HG02981 (cell line): Measurements from ENCODE around the gene ZCCHC4.

Experiments
- ATAC-seq: cut with Tn5 transposase; IDR thresholded peaks from one replicate; pipeline ENCODE4 v1.9.1; 2021; ENCODE audit warnings: mild to moderate bottlenecking, moderate library complexity; ENCODE audit not compliant: unreplicated experiment

ZCCHC4 gene, protein sequence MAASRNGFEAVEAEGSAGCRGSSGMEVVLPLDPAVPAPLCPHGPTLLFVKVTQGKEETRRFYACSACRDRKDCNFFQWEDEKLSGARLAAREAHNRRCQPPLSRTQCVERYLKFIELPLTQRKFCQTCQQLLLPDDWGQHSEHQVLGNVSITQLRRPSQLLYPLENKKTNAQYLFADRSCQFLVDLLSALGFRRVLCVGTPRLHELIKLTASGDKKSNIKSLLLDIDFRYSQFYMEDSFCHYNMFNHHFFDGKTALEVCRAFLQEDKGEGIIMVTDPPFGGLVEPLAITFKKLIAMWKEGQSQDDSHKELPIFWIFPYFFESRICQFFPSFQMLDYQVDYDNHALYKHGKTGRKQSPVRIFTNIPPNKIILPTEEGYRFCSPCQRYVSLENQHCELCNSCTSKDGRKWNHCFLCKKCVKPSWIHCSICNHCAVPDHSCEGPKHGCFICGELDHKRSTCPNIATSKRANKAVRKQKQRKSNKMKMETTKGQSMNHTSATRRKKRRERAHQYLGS

DNA sequence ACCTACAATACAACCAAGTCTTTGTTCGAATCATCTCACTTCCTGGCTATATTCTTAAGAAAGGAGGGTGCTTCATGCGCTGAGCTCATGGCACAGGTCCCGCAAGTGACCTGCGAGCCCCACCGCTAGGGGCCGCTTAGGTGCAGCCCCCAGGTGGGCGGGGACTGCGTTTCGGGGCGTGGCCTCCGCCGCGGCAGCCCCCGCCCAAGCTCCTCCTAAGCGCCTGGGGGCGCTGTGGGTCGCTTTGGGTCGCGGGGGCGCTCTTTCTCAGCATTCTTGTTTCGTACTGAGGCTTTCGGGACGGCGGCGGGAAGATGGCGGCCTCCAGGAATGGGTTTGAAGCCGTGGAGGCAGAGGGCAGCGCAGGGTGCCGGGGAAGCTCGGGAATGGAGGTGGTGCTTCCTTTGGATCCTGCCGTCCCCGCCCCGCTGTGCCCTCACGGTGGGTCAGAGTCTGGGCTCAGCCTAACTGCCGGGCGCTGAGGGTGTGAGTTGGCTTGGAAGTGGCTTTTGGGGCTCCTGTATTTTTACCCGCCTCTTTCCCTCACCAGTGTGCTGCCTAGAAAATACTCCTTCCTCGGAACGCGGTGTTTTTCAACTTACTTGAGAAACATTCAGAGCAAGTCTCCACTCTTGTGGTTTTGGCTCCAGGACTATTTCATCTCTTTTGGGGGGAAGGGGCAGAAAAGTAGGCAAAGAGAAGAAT is at the start of gene ZCCHC4:
ZCCHC4 (plus strand) TSS at position 279 of the 705 bp plus-strand sequence; CDS start at position 315, 36 bp downstream.
- peak; percentile 86 for ATAC-seq

DNA sequence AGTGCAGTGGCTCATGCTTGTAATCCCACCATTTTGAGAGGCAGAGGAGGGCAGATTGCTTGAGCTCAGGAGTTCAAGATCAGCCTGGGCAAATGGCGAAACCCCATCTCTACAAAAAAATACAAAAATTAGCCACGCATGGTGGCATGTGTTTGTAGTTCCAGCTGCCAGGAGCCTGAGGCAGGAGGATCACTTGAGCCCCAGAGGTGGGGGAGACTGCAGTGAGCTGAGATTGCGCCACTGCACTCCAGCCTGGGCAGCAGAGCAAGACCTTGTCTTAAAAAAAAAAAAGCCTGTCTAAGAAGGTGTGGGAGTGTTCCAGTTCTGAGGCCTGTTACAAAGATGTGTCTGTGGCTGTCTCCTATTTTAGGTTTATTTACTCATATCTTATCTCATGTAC is 40.7 kb upstream of the ZCCHC4 start:
- ATAC-seq: no peak

DNA sequence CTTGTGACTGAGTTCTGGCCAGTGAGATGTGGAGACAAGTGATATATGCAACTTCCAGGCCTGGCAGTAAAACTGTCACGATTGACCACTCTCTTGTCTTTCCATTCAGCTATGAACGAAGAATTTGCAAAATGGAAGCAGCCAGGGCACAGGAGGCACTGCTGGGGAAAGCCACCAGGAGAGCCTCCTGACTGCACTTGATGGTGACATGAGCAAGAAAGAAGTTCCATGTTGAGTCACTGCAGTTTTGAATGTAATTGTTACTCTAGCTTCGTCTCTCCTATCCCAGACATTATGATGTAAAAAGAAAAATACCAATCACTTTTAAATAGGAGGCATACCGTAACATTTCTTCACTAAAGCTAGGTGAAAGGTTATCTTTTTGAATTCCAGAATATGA is 32.4 kb upstream of the ZCCHC4 start:
- no peak for ATAC-seq

DNA sequence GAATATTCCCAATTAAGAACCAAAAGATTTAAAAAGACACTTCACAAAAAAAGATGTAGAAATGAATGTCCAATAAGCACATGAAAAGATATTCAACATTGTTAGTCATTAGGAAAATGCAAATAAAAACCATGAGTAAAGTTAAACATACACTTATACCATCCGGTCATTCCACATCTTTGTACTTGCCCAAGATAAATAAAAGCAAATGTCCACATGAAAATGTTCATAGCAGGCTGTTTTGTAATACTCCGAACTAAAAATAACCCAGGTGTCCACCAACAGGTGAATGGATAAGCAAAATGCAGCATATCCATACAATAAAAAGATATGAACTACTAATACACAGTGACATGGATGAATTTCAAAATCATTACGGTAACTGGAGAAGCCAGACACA is 28.6 kb upstream of the ZCCHC4 start:
- ATAC-seq: no peak

DNA sequence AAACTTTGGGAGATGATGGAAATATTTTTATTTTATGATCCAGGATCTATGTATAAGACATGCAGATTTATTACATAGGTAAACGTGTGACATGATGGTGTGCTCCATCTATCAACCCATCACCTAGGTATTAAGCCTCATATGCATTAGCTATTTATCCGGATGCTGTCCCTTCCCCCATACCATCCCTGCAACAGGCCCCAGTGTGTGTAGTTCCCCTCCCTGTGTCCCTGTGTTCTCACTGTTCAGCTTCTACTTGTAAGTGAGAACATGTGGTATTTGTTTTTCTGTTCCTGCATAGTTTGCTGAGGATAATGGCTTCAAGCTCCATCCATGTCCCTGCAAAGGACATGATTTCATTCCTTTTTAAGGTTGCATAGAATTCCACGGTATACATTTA is 28.1 kb upstream of the ZCCHC4 start:
- no peak for ATAC-seq

DNA sequence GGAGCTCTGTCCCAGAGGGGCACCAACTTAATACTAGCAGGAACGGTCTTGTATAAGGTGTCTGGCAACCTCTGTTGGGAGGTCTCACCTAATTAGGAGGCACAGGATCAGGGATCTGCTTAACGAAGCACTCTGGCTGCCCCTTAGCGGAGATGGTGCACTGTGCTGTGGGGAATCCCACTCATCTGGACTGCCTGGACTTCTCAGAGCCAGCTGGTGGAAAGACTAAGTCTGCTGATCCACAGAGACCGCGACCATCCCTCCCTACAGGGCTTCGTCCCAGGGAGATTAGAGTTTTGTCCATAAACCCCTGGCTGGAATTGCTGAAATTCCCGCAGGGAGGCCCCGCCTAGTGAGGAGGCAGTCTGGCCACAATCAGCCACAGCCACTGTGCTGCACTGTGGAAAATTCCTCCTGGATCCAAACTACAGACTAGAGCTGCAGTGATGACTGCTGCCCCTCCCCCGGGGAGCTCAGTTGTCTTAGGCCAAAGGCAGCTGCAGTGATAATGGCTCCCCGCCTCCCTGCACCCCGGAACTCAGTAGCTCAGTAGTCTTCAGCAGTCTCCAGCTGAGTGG is 22.0 kb upstream of the ZCCHC4 start:
- ATAC-seq: no peak

DNA sequence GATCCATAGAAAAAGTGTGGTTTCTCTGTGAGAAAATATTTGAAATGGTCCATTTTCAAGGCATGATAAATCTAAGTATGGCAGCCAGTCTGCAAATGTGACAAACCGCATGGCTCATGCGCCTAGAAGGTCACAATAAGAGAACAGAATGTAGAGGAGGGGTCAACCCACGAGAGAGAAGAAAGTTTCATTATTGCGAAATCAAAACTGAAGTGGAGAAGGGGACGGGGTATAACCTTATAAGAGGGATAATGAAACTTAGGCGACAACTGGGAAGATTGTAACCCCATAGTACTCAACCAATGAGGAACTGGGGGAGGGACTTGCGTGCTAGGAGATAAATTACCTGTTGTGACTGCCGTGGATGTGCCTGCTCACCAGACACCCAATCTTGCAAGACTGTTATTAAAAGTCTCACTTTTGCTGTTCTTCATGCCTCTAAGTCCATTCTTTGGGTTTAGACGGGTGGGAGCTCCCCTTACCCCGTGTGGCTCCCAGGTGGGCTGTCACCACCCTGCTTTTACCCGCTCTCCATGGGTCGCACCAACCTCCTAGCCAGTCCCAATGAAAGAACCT is 21.3 kb upstream of the ZCCHC4 start:
- ATAC-seq: no peak

DNA sequence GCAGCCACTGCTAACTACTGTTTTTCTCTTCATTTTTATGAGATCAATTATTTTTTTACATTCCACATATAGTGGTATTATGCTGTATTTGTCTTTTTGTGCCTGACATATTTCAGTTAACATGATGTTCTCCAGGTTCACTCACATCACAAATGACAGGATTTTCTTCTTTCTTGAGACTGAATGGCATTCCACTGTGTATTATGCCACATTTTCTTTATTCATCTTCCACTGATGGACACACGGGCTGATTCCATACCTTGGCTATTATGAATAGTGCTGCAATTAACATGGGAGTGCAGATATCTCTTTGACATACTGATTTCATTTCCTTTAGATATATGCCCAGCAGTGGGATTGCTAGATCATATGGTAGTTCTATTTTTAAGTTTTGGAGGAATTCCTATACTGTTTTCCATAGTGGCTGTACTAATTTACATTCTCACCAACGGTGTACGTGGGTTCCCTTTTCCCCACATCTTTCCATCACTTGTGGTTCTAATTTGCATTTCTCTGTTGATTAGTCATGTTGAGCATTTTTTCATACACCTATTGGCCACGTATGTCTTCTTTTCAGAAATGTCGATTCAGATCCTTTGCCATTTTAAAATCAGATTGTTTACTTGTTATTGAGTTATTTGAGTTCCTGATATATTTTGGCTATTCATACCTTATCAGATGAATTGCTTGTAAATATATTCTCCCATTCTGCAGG is 14.9 kb upstream of the ZCCHC4 start:
- ATAC-seq: no peak

DNA sequence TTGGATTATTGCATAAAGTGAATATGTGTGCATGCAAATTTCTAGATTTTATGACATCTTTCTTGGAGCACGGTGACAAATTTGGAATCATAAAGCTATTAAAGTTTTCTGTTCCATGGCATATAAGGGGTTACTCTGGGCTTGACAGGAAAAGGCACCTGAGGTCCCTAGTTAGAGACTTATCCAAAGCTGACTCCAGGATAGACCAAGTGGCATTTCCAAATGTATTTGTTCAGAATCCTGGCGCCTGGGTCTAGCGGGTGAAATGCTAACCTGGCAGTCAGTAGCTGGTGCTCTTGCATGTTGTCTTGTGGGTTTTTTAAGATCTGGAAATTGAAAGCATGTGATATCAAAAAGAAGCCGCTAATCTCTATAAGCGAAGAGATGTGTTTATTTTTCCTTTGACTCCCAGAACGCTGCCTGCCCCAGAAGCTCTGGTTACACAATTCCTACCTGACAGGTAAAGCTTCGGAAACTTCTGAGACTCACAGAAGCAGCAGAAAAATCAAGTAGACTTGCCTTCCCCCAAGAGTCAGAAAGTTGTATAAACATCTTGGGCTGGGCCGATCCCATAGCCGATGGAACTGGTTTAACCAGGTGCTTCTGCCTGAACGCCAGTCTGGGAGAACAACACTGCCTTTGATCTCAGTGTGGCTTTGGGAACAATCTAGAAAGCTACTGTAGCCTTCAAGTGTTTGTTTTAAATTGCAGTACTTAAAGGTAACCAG is 12.9 kb upstream of the ZCCHC4 start:
- no peak for ATAC-seq

DNA sequence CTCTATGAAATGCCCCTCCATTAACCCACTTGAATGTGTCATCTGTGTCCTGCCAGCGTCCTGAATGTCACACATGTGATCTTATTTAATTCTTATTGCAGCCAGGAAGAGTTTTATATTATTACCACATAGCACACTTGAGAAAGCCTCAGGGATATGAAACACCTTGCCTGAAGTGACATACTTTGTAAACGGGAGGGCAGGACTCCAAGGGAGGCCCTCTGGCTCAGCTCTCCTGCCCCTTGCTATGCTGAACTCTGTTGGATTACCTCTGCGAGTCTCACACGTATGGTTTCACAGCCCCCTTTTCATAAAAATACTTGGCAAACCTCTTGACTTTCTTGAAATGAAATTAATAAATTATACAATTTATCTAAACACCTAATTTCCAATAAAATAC is 11.1 kb upstream of the ZCCHC4 start:
- no peak for ATAC-seq

DNA sequence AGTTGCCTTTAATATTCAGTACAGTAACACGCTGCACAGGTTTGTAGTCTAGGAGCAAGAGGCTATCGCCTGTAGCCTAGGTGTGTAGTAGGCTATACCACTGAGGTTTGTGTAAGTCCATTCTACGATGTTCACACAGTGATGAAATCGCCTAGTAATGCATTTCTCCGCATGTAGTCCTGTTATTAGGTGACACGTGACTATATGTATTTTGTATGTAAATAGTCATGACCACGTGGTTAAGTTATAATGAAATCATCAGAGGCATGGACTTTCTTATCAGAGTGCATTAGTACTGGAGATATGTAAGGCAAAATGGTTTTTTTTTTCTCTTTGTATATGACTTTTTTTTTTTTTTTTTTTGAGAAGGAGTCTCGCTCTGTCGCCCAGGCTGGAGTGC is 9.9 kb upstream of the ZCCHC4 start:
- ATAC-seq: no peak

DNA sequence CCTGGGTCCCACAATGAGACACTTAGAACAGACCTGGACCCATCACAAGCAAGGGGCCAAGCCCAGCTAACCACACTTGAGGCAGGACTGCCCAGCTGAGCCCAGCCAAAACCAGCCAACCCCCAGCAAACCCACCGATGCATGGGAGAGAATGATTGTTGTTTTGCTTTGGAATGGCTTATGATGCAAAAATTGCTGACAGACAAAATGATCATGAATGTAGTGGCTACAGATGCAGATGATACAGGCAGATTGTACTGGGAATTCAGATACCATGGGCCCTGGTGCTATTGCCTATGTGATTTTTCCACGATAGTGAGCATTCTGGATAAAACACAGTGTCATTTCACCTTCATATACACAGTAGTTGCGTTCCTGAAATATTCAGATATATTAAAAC is 9.0 kb upstream of the ZCCHC4 start:
- no peak for ATAC-seq

DNA sequence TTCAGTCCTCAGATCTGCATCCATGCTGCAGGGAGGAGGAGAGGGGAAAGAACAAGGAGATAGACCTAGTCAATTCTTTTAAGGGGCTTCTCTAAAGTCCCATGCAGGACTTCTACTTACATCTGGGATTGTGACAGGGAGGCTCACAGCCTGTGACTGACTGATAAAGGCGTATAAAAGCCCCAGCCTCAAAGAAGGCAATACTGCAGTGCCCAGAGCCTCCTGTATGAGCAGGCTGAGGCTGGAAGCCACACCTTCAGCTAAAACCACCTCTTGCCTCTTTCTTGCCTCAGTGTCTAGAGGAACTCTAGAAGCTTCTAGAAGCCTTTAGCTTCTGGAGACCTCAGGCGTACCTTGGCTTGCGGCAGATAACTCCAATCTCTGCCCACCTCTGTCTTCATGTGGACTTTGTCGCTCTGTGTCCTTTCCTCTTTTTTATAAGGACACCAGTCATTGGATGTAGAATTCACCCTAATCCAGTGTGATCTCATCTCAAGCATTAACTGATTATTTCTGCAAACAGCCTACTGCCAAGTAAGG is 6.0 kb upstream of the ZCCHC4 start:
- ATAC-seq: no peak

DNA sequence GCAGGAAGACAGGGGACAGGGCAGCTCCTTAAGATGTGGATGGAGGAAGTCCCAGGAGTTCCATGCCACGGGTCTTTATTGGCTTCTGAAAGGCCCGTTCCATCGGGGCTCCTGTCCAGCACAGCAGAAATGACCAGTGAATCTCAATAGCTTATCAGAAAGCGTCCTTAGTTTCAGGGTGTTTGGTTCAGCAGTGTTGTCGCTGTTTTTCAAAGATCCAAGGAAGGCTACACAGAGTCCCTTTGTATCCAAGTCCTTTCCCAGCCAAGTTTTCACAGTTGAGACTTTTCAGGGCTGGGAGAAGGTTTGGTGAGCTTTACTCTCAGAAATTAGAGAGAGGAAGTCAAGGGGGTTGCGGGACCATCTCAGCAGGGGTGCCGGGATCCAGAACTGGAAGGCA is 5.0 kb upstream of the ZCCHC4 start:
- ATAC-seq: no peak

DNA sequence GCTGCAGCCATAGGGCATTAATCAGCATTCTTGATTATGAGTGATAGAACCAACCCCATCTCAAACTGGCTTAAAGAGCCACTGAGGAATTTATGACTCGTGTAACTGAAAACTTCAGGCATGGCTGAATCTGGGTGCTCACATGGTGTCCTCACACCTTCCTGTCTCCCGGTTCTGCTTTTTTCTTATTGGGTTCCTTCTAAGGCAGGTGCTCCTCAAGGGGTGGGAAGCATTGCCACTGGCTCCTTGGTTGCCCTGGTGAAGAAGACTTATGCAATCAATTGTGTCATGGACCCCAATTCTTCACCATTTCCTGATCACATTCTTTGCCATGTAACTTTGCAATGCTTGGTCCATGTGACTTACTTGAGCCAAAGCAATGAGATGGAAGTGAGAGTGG is 4.3 kb upstream of the ZCCHC4 start:
- ATAC-seq: no peak

DNA sequence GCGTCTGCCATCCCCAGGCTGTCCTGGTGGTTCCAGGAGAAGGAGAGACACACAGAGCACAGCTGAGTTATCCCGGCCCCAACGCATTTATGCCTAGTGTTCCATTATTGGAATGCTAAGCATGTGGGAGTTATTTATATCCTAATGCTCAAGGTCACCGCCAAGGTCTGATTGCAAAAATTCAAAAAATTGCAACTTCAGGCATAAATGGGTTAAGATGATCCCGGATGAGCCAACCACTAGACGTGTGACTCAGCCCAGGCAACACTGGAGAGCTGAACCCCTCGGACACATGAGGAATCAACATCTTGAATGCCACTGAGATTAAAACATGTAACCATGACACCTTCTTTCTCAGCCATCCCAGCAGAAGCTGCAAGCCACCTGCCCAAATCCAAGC is 3.8 kb upstream of the ZCCHC4 start:
- ATAC-seq: no peak

DNA sequence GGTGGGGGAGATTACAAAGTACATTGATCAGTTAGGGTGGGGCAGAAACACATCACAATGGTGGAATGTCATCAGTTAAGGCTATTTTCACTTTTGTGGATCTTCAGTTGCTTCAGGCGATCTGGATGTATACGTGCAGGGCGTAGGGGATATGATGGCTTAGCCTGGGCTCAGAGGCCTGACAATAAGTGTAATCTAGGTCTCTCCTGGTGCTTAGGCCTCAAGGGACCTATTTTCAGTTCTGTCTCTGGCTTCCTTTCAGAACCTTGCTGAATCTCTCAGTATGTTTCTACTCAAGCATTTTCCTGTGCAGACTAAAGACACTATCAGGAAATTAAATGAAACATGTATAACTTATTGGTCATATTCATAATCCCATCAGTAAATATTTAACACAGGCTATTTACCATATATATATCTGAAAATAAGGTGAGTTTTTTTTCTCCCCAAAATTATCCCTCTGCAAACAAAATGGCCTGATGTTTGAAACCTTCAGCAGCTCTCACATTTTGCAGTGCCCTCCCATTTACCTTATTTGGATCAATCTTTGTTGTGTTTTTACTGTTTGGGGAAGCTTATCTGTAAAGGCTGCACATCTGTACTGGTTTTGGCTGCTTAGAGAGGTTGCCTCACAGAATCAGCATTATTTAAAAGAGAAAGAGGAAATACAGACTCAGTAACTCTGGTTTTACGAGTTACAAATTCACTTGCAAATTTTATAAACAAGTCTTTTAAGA is 2.3 kb upstream of the ZCCHC4 start:
- peak; percentile 42 for ATAC-seq

DNA sequence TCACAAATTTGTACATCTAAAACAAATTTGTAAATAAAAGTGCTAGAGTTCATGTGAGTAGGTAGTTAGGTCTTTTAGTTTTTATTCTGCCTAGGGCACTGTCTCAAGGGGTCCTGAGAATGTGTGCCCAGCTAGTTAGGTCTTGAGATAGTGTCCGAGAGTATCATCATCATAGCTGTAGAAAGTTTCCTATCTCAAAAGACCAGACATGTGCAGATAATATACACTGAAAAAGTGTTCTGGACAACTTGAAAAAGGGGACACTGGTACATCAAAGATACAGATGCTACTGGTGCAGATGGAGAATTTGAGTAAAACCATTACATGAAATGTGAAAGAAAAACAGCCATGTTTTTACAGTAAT is 1.8 kb upstream of the ZCCHC4 start:
- ATAC-seq: peak; percentile 16

DNA sequence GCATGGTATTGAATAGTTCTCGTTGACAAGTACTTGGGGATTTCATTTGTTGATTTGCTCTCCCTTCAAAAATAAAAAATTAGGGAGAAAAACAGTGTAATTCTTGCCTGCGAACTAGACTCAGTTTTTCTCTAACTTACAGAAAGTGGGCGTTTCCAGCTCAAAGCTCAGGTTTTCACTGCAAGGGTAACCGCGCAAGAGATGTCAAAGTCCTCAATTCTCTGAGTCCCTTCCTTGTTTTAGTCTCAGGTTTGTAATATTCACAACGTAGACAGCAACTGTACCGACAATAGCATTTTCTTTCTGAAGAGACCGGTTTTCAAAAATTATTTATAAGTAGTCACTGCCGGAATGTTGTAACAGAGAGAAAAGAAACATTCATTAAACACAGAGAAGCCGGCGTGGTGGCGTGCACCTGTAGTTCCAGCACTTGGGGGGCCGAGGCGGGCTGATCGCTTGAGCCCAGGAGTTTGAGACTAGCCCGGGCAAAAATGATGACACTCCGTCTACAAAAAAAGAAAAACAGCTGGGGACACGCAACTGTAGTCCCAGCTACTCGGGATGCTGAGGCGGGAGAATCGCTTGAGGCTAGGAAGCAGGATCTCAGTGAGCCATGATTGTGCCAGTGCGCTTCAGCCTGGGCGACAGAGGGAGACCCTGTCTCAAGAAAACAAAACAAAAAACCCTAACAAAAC is 774 bp downstream of the ZCCHC4 start:
- no peak for ATAC-seq
